ENCODE results near the gene C19orf38. TPM values are rescaled to one million over a fixed set of nuclear protein-coding genes. Genes with fewer than 3 reads are reported as not detected.
"Not testable (repeated sequence)": the region's sequence is repeated elsewhere in the genome, so short reads cannot be mapped to it uniquely, and the experiment has no call there.

Gene C19orf38
- total and polyA plus RNA-seq, 2 donors (not counting 1 experiment from before 2014, with no cell fraction given) = 1.7 to 2.4 TPM

DNA sequence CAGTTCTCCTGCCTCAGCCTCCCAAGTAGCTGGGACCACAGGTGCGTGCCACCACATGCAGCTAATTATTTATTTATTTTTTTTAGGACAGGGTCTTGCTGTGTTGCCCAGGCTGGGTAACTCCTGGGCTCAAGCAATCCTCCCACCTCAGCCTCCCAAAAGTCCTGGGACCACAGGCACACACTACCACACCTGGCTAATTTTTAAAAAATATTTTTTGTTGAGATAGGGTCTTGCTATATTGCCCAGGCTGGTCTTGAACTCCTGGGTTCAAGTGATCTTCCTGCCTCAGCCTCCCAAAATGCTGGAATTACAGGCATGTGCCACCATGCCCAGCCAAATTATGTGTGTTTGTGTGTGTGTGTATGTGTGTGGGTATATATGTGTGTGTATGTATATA is 8.7 kb downstream of the C19orf38 start:
- H3K4me3 ChIP-seq (ENCODE audit: control extremely low read depth in 1 of 5, extremely low read depth in 1 of 5, insufficient read depth in 1 of 5, low read depth in 2 of 5, low read length in 4 of 5); H3K4me2 ChIP-seq (replicated peaks; ENCODE audit: low read depth, low read length, poor library complexity, severe bottlenecking); H3K79me2 ChIP-seq (ENCODE audit: control insufficient read depth, insufficient read depth, low read length); H3K4me1 Mint-ChIP-seq; H3K4me1 ChIP-seq (ENCODE audit: control insufficient read depth in 2 of 2, insufficient read depth in 2 of 2, low read length in 2 of 2); intact Hi-C loops (cut with micrococcal nuclease); H3K9me3 ChIP-seq (ENCODE audit: control extremely low read depth in 1 of 3, control insufficient read depth in 2 of 3, insufficient read depth in 1 of 3, low read length in 2 of 3); H3K36me3 ChIP-seq (replicated peaks in 1 of 2; ENCODE audit: control extremely low read depth in 1 of 2, control insufficient read depth in 1 of 2, extremely low read depth in 1 of 2, insufficient read depth in 2 of 2, low read length in 1 of 2); H4K20me1 ChIP-seq (ENCODE audit: control insufficient read depth, insufficient read depth, low read length, poor library complexity, severe bottlenecking); DNase-seq; H3K4me3 Mint-ChIP-seq; H2AFZ ChIP-seq (ENCODE audit: insufficient read depth, low read depth, low read length, poor library complexity, severe bottlenecking); CTCF ChIA-PET; H3K9me3 Mint-ChIP-seq (ENCODE audit: insufficient read depth); H3K27me3 Mint-ChIP-seq; H3K27ac Mint-ChIP-seq; H3K27me3 ChIP-seq (replicated peaks in 1 of 4; ENCODE audit: control extremely low read depth in 1 of 4, control insufficient read depth in 3 of 4, insufficient read depth in 4 of 4, low read length in 3 of 4); H3K27ac ChIP-seq (ENCODE audit: low read length in 2 of 2); ATAC-seq (ENCODE audit: low read depth); POLR2A ChIA-PET; H3K9ac ChIP-seq (ENCODE audit: low read length): not testable (repeated sequence)
- WGBS (ENCODE audit: insufficient coverage) = no CpG with 5 or more reads among the region's 1 CpG

DNA sequence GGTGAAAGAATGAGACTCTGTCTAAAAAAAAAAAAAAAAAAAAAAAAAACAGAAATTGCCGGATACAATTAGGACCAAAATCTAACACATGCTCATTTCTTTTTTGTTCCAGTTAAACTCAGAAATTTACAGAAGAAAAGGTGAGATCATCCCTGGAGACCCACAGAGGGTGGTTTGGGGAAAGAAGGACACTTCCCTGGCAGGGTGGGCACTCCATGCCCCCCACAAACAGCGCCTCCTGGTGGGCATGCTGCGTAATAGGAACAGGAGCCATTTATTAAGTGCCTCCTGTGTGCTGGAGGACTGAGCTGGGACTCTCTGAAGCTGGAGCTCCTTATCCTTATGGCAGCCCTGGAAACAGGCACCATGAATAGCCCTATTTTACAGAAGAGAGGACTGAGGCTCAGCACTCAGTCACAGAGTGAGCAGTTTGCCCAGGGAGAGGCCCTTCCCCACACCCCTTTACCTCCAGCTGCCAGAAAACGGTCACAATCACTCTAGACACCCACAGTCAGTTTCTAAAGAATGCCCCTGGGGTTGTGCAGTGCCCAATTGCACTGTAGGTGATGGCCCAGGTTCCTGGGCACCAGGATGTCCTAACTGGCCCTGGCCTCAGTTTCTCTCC is 10.1 kb downstream of the C19orf38 start:
- no peak overlapping the region for H3K4me3 ChIP-seq (ENCODE audit: control extremely low read depth in 1 of 5, extremely low read depth in 1 of 5, insufficient read depth in 1 of 5, low read depth in 2 of 5, low read length in 4 of 5)
- DNase-seq (peak; percentile 47), ATAC-seq (ENCODE audit: low read depth) (no peak)
- no peak overlapping the region for H2AFZ ChIP-seq (ENCODE audit: insufficient read depth, low read depth, low read length, poor library complexity, severe bottlenecking)
- H3K27me3 ChIP-seq (replicated peaks in 1 of 4; ENCODE audit: control extremely low read depth in 1 of 4, control insufficient read depth in 3 of 4, insufficient read depth in 4 of 4, low read length in 3 of 4) = peaks cover 0 to 2% (median 0%) of the 10 kb centered on the region in 4 experiments
- H3K27ac ChIP-seq (ENCODE audit: low read length in 2 of 2) = no peak overlapping the region
- H3K27ac Mint-ChIP-seq = peak overlapping the region; percentile 46
- 100% methylated on average over 1 of the region's 4 CpGs for WGBS (ENCODE audit: insufficient coverage)
- no peaks in the 10 kb centered on the region for H3K9me3 ChIP-seq (ENCODE audit: control extremely low read depth in 1 of 3, control insufficient read depth in 2 of 3, insufficient read depth in 1 of 3, low read length in 2 of 3)
- TF ChIP-seq, protein P1, sequence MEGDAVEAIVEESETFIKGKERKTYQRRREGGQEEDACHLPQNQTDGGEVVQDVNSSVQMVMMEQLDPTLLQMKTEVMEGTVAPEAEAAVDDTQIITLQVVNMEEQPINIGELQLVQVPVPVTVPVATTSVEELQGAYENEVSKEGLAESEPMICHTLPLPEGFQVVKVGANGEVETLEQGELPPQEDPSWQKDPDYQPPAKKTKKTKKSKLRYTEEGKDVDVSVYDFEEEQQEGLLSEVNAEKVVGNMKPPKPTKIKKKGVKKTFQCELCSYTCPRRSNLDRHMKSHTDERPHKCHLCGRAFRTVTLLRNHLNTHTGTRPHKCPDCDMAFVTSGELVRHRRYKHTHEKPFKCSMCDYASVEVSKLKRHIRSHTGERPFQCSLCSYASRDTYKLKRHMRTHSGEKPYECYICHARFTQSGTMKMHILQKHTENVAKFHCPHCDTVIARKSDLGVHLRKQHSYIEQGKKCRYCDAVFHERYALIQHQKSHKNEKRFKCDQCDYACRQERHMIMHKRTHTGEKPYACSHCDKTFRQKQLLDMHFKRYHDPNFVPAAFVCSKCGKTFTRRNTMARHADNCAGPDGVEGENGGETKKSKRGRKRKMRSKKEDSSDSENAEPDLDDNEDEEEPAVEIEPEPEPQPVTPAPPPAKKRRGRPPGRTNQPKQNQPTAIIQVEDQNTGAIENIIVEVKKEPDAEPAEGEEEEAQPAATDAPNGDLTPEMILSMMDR (IDR thresholded peaks at IDR 0.05) = peak; percentile 54
- TF ChIP-seq EZH2 (IDR thresholded peaks at IDR 0.05; ENCODE audit: borderline replicate concordance, insufficient read depth, low read depth, low read length, poor library complexity, severe bottlenecking) = no peak
- no peak overlapping the region for H3K9ac ChIP-seq (ENCODE audit: low read length)
- no peaks in the 10 kb centered on the region for H3K4me1 ChIP-seq (ENCODE audit: control insufficient read depth in 2 of 2, insufficient read depth in 2 of 2, low read length in 2 of 2)
- H4K20me1 ChIP-seq (ENCODE audit: control insufficient read depth, insufficient read depth, low read length, poor library complexity, severe bottlenecking) = no peaks in the 10 kb centered on the region
- H3K36me3 ChIP-seq (replicated peaks in 1 of 2; ENCODE audit: control extremely low read depth in 1 of 2, control insufficient read depth in 1 of 2, extremely low read depth in 1 of 2, insufficient read depth in 2 of 2, low read length in 1 of 2) = no peaks in the 10 kb centered on the region
- intact Hi-C loops (cut with micrococcal nuclease) = no loop called here
- CTCF ChIA-PET = interaction anchor here (0.6 to 2.0 kb wide), 10 partner anchors 9 to 301 kb away, joined by 3 to 13 read pairs (median 3); partner anchors contain the start of genes DNM2 and TMED1
- H3K79me2 ChIP-seq (ENCODE audit: control insufficient read depth, insufficient read depth, low read length) = no peaks in the 10 kb centered on the region
- H3K4me1 Mint-ChIP-seq = peaks cover 5% of the 10 kb centered on the region
- H3K27me3 Mint-ChIP-seq = no peaks in the 10 kb centered on the region
- no peak overlapping the region for H3K4me3 Mint-ChIP-seq
- no peaks in the 10 kb centered on the region for H3K9me3 Mint-ChIP-seq (ENCODE audit: insufficient read depth)
- H3K4me2 ChIP-seq (replicated peaks; ENCODE audit: low read depth, low read length, poor library complexity, severe bottlenecking) = no peak overlapping the region
- POLR2A ChIA-PET = interaction anchor here (0.7 kb wide), 1 partner anchor 78 kb away, joined by 7 read pairs; no protein-coding TSS in a partner anchor
